GM12872 (cell line): ENCODE measurements around the gene CDCA5.
A peak's percentile ranks its signal among the peaks of the same experiment; 100 is the strongest.

Experiments
- CTCF ChIP-seq: IDR thresholded peaks from 3 replicates; pipeline ENCODE4 v1.5.1; 2011; ENCODE audit warnings: low read depth, mild to moderate bottlenecking, low read length, moderate library complexity; ENCODE audit not compliant: insufficient read depth

The CDCA5 gene

GRCh38 chr11:65121865-65122696 is 38.2 kb upstream of the CDCA5 start, which contains the start of the genes FAU and MRPL49:
Gene FAU, minus strand, starts transcription at chr11:65122134. Its CDS starts 321 bp downstream, at chr11:65121813.
Gene MRPL49, plus strand, starts transcription at chr11:65122321. Its CDS starts 26 bp downstream, at chr11:65122347.
- no peak for TF ChIP-seq CTCF

GRCh38 chr11:65121447-65121864 is 37.6 kb upstream of the CDCA5 start:
- no peak for TF ChIP-seq CTCF

GRCh38 chr11:65120831-65121230 is 37.0 kb upstream of the CDCA5 start:
- no peak for TF ChIP-seq CTCF

GRCh38 chr11:65119670-65119995 is 35.8 kb upstream of the CDCA5 start:
- no peak for TF ChIP-seq CTCF

- TF ChIP-seq CTCF = no peak
These were observed 34.4 kb upstream of the CDCA5 start for GRCh38 chr11:65118097-65118837.

- TF ChIP-seq CTCF = peak; percentile 93
These were observed 33.6 kb upstream of the CDCA5 start, which contains the start of gene ZNHIT2 for GRCh38 chr11:65117206-65118096. Gene ZNHIT2, minus strand, starts transcription at chr11:65117701. Its CDS starts 48 bp downstream, at chr11:65117653.
